ENCODE data around the gene DRAP1. TPM values are rescaled to one million over a fixed set of nuclear protein-coding genes. Genes with fewer than 3 reads are reported as not detected.
A peak's percentile ranks its signal among the peaks of the same experiment; 100 is the strongest.

DRAP1 gene
- total RNA-seq, 1 experiment from 2014 or later: 114 TPM

DNA sequence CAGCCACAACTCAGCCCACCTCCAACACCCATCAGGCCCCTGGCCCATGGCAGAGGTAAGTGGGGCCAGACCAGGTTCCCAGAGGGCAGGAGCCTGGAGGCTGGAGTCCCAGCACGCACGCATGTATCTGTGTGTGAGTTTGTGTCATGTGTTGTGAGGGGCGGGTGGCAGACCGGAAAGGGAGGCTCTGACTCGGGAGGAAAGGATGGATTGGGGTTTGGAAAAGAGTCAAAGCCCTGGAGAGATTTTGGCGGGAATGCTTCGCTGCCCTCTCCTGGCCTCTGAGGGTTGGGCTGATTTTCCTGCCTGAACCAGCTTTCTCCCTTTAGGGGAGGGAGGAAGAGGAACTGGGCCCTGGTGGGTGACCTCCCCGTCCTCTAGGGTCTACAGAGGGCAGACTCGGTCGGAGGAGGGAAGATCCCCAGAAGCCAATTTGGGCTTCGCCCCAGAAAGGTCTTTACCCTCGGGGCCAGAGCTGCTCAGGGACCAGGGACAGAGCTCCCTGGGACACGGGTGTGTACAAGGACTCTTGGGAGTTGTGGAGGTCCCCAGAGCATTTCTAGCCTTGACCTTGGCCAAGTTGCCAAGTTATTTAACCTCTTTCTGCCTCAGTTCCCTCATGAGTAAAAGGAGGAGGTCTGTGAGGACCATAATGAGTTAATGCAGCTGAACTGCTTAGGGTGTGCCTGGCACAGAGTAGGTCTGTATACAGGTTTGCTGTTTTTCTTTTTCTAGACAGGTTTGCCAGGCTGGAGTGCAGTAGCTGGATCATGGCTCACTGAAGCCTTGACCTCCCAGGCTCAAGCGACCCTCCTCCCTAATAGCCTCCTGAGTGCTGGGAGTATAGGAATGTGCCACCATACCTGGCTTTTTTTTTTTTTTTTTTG is 7.3 kb upstream of the DRAP1 start (continued):
- TF ChIP-seq ATF1 (CRISPR knock-in tag; IDR thresholded peaks at IDR 0.05) (no peak), TCF7 (CRISPR knock-in tag; IDR thresholded peaks at IDR 0.05; ENCODE audit: low read depth) (no peak), EMX1 (CRISPR knock-in tag; IDR thresholded peaks at IDR 0.05) (no peak), CBFB (CRISPR knock-in tag; IDR thresholded peaks at IDR 0.05; ENCODE audit: low read depth) (no peak), RORB (CRISPR knock-in tag; IDR thresholded peaks at IDR 0.05) (no peak), GTF2I (CRISPR knock-in tag; conservative IDR thresholded peaks at IDR 0.05) (no peak), ZNF416 (CRISPR knock-in tag; IDR thresholded peaks at IDR 0.05) (no peak)
- TF ChIP-seq, protein P1, sequence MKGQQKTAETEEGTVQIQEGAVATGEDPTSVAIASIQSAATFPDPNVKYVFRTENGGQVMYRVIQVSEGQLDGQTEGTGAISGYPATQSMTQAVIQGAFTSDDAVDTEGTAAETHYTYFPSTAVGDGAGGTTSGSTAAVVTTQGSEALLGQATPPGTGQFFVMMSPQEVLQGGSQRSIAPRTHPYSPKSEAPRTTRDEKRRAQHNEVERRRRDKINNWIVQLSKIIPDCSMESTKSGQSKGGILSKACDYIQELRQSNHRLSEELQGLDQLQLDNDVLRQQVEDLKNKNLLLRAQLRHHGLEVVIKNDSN (CRISPR knock-in tag; IDR thresholded peaks at IDR 0.05): no peak
- TF ChIP-seq, protein P2, sequence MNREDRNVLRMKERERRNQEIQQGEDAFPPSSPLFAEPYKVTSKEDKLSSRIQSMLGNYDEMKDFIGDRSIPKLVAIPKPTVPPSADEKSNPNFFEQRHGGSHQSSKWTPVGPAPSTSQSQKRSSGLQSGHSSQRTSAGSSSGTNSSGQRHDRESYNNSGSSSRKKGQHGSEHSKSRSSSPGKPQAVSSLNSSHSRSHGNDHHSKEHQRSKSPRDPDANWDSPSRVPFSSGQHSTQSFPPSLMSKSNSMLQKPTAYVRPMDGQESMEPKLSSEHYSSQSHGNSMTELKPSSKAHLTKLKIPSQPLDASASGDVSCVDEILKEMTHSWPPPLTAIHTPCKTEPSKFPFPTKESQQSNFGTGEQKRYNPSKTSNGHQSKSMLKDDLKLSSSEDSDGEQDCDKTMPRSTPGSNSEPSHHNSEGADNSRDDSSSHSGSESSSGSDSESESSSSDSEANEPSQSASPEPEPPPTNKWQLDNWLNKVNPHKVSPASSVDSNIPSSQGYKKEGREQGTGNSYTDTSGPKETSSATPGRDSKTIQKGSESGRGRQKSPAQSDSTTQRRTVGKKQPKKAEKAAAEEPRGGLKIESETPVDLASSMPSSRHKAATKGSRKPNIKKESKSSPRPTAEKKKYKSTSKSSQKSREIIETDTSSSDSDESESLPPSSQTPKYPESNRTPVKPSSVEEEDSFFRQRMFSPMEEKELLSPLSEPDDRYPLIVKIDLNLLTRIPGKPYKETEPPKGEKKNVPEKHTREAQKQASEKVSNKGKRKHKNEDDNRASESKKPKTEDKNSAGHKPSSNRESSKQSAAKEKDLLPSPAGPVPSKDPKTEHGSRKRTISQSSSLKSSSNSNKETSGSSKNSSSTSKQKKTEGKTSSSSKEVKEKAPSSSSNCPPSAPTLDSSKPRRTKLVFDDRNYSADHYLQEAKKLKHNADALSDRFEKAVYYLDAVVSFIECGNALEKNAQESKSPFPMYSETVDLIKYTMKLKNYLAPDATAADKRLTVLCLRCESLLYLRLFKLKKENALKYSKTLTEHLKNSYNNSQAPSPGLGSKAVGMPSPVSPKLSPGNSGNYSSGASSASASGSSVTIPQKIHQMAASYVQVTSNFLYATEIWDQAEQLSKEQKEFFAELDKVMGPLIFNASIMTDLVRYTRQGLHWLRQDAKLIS (CRISPR knock-in tag; IDR thresholded peaks at IDR 0.05; ENCODE audit: borderline replicate concordance): no peak
- TF ChIP-seq, protein P3, sequence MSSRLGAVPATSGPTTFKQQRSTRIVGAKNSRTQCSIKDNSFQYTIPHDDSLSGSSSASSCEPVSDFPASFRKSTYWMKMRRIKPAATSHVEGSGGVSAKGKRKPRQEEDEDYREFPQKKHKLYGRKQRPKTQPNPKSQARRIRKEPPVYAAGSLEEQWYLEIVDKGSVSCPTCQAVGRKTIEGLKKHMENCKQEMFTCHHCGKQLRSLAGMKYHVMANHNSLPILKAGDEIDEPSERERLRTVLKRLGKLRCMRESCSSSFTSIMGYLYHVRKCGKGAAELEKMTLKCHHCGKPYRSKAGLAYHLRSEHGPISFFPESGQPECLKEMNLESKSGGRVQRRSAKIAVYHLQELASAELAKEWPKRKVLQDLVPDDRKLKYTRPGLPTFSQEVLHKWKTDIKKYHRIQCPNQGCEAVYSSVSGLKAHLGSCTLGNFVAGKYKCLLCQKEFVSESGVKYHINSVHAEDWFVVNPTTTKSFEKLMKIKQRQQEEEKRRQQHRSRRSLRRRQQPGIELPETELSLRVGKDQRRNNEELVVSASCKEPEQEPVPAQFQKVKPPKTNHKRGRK (CRISPR knock-in tag; IDR thresholded peaks at IDR 0.05; ENCODE audit: borderline replicate concordance): no peak
- TF ChIP-seq, protein P4, sequence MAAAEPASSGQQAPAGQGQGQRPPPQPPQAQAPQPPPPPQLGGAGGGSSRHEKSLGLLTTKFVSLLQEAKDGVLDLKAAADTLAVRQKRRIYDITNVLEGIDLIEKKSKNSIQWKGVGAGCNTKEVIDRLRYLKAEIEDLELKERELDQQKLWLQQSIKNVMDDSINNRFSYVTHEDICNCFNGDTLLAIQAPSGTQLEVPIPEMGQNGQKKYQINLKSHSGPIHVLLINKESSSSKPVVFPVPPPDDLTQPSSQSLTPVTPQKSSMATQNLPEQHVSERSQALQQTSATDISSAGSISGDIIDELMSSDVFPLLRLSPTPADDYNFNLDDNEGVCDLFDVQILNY (CRISPR knock-in tag; IDR thresholded peaks at IDR 0.05): 0 out of 2 replicates have a peak, but pooled peaks have one; percentile 62
- TF ChIP-seq, protein P5, sequence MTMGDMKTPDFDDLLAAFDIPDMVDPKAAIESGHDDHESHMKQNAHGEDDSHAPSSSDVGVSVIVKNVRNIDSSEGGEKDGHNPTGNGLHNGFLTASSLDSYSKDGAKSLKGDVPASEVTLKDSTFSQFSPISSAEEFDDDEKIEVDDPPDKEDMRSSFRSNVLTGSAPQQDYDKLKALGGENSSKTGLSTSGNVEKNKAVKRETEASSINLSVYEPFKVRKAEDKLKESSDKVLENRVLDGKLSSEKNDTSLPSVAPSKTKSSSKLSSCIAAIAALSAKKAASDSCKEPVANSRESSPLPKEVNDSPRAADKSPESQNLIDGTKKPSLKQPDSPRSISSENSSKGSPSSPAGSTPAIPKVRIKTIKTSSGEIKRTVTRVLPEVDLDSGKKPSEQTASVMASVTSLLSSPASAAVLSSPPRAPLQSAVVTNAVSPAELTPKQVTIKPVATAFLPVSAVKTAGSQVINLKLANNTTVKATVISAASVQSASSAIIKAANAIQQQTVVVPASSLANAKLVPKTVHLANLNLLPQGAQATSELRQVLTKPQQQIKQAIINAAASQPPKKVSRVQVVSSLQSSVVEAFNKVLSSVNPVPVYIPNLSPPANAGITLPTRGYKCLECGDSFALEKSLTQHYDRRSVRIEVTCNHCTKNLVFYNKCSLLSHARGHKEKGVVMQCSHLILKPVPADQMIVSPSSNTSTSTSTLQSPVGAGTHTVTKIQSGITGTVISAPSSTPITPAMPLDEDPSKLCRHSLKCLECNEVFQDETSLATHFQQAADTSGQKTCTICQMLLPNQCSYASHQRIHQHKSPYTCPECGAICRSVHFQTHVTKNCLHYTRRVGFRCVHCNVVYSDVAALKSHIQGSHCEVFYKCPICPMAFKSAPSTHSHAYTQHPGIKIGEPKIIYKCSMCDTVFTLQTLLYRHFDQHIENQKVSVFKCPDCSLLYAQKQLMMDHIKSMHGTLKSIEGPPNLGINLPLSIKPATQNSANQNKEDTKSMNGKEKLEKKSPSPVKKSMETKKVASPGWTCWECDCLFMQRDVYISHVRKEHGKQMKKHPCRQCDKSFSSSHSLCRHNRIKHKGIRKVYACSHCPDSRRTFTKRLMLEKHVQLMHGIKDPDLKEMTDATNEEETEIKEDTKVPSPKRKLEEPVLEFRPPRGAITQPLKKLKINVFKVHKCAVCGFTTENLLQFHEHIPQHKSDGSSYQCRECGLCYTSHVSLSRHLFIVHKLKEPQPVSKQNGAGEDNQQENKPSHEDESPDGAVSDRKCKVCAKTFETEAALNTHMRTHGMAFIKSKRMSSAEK (CRISPR knock-in tag; IDR thresholded peaks at IDR 0.05; ENCODE audit: borderline replicate concordance): no peak
- TF ChIP-seq, protein P6, sequence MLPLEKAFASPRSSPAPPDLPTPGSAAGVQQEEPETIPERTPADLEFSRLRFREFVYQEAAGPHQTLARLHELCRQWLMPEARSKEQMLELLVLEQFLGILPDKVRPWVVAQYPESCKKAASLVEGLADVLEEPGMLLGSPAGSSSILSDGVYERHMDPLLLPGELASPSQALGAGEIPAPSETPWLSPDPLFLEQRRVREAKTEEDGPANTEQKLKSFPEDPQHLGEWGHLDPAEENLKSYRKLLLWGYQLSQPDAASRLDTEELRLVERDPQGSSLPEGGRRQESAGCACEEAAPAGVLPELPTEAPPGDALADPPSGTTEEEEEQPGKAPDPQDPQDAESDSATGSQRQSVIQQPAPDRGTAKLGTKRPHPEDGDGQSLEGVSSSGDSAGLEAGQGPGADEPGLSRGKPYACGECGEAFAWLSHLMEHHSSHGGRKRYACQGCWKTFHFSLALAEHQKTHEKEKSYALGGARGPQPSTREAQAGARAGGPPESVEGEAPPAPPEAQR (CRISPR knock-in tag; IDR thresholded peaks at IDR 0.05): no peak
